Measurements from ENCODE around the gene CERS6. TPM values are rescaled to one million over a fixed set of nuclear protein-coding genes. Genes with fewer than 3 reads are reported as not detected.

CERS6 gene
- total and polyA plus RNA-seq, 2 of the 8 experiments (the other 6 are each of a cell fraction or from before 2014, with no cell fraction given) = 6.8 to 28.2 TPM

DNA sequence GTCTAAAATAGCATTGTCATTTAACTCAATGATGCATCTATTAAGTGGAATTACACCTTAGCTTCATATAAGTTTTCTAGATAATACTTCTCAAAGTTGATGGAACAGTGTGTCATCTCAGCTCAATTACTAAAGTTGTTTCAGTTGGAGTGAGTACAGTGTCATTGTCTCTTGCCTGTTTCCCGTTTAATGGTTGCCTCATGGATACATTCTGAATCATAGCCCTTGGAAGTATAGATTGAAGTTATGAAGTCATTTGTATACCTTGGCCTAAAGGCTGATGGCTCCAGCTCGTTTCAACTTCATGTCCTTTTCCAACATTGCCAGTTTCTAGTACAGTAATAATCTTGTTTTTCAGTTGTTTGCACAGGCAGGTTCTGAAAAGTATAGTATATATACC is 215.9 kb downstream of the CERS6 start:
- no peaks in the 10 kb centered on the region for H3K36me3 ChIP-seq (ENCODE audit: control insufficient read depth in 2 of 4, insufficient read depth in 4 of 4, low read length in 3 of 4)
- TF ChIP-seq MAFK (IDR thresholded peaks at IDR 0.05; ENCODE audit: low read depth, low read length) (no peak), HDAC2 (IDR thresholded peaks at IDR 0.05; ENCODE audit: borderline replicate concordance in 1 of 2, low read depth in 2 of 2, low read length in 2 of 2) (no peak)
- DNase-seq (ENCODE audit: low read depth in 1 of 2, low spot score in 2 of 2) (no peak), FAIRE-seq (no peak)
- no peak overlapping the region for H2AFZ ChIP-seq (ENCODE audit: low read length)
- no peak overlapping the region for H4K5ac ChIP-seq (ENCODE audit: insufficient read length, low read depth, low read length)
- H2BK12ac ChIP-seq (ENCODE audit: low read depth, low read length) = no peak overlapping the region
- H2AK5ac ChIP-seq (ENCODE audit: low read depth, low read length) = no peak overlapping the region
- no peak overlapping the region for H3K4me2 ChIP-seq (ENCODE audit: insufficient read depth in 1 of 2, low read depth in 2 of 2, low read length in 2 of 2)
- 93% methylated on average over 2 of the region's 2 CpGs; no CpG with 5 or more reads in 1 of the 2 experiments for WGBS, 2 experiments (ENCODE audit: extremely low coverage in 1 of 2, insufficient coverage in 1 of 2, insufficient read length in 1 of 2, insufficient replicate concordance in 2 of 2, low coverage in 1 of 2, low lambda C conversion rate in 2 of 2, missing lambda C conversion rate in 1 of 2)
- no peak overlapping the region for H3K23ac ChIP-seq (ENCODE audit: insufficient read length)
- ChIA-PET POLR2A (ENCODE audit: partially characterized antibody) (no interaction called here), CTCF (ENCODE audit: partially characterized antibody) (interaction anchor here (2.0 kb wide), 1 partner anchor 15 kb away, joined by 9 read pairs; no protein-coding TSS in a partner anchor)
- no peaks in the 10 kb centered on the region; the same call in 1 of the 2 replicates for H3K79me1 ChIP-seq (ENCODE audit: low read depth, low read length)
- no peak overlapping the region for H2BK5ac ChIP-seq (ENCODE audit: low read depth, low read length)
- no peak overlapping the region for H3K18ac ChIP-seq (ENCODE audit: extremely low read depth, low read length)
- H3K4ac ChIP-seq (replicated peaks; ENCODE audit: insufficient read length, low read depth, low read length) = no peak overlapping the region
- no peak overlapping the region for H3K14ac ChIP-seq (ENCODE audit: insufficient read length)
- no peak overlapping the region for H3K27ac ChIP-seq (ENCODE audit: low read depth, low read length)
- H3K4me1 ChIP-seq (replicated peaks in 1 of 4; ENCODE audit: control insufficient read depth in 3 of 4, insufficient read depth in 4 of 4, low read length in 3 of 4) = no peaks in the 10 kb centered on the region; a peak in 1 of 7 replicates
- H3K79me2 ChIP-seq (ENCODE audit: control insufficient read depth in 1 of 2, insufficient read depth in 2 of 2, low read length in 2 of 2) = no peaks in the 10 kb centered on the region
- peaks cover 0 to 2% (median 0%) of the 10 kb centered on the region in 4 experiments; a peak in 1 of 7 replicates for H3K27me3 ChIP-seq (replicated peaks in 1 of 4; ENCODE audit: control insufficient read depth in 3 of 4, extremely low read depth in 1 of 4, insufficient read depth in 3 of 4, low read length in 3 of 4)
- H2BK120ac ChIP-seq (replicated peaks; ENCODE audit: low read depth, low read length) = no peak overlapping the region
- H4K20me1 ChIP-seq (replicated peaks in 1 of 2; ENCODE audit: control insufficient read depth in 1 of 2, insufficient read depth in 2 of 2, low read length in 2 of 2) = no peaks in the 10 kb centered on the region
- H4K91ac ChIP-seq (replicated peaks; ENCODE audit: insufficient read length, low read length) = no peak overlapping the region
- no peak overlapping the region for H4K8ac ChIP-seq (ENCODE audit: extremely low read depth, insufficient read depth, low read length)
- no peak overlapping the region for H3K4me3 ChIP-seq (ENCODE audit: extremely low read depth in 1 of 4, insufficient read depth in 2 of 4, low read depth in 3 of 4, low read length in 4 of 4)
- H2BK20ac ChIP-seq (ENCODE audit: low read length) = no peak overlapping the region
- no peak overlapping the region for H2BK15ac ChIP-seq (ENCODE audit: low read length)
- no peaks in the 10 kb centered on the region for H3K9me3 ChIP-seq (ENCODE audit: insufficient read depth in 2 of 2, low read depth in 1 of 2, low read length in 1 of 2)
- H3K9ac ChIP-seq (replicated peaks in 1 of 4; ENCODE audit: extremely low read depth in 1 of 4, low read depth in 3 of 4, low read length in 3 of 4) = no peak overlapping the region
- H3K56ac ChIP-seq (replicated peaks; ENCODE audit: insufficient read length, low read depth, low read length) = no peak overlapping the region
- H3K23me2 ChIP-seq (ENCODE audit: low read depth, low read length) = no peaks in the 10 kb centered on the region
